Progenitor cell of endocrine pancreas (in vitro differentiated cells): ENCODE data around the gene LPCAT1. TPM values are rescaled to one million over a fixed set of nuclear protein-coding genes. Genes with fewer than 3 reads are reported as not detected.

Source experiments
- DNase-seq: peaks from one replicate; pipeline ENCODE4 v3.0.0; 2021; ENCODE audit warnings: low spot score; ENCODE audit not compliant: unreplicated experiment
- H3K27ac Mint-ChIP-seq: 2 replicates; pipeline ENCODE4 v1.8.0; 2021; ENCODE audit warnings: mild to moderate bottlenecking, moderate library complexity, mixed read lengths
- H3K27me3 Mint-ChIP-seq: 2 replicates; pipeline ENCODE4 v1.8.0; 2021; ENCODE audit warnings: mixed read lengths
- H3K36me3 Mint-ChIP-seq: 2 replicates; pipeline ENCODE4 v1.8.0; 2022; ENCODE audit warnings: mixed read lengths; ENCODE audit not compliant: insufficient read depth
- H3K4me1 Mint-ChIP-seq: 2 replicates; pipeline ENCODE4 v1.8.0; 2021; ENCODE audit warnings: low read depth, mixed read lengths
- H3K4me3 Mint-ChIP-seq: 2 replicates; pipeline ENCODE4 v1.8.0; 2021; ENCODE audit warnings: low read depth, mild to moderate bottlenecking, moderate library complexity, mixed read lengths
- H3K9me3 Mint-ChIP-seq: 2 replicates; pipeline ENCODE4 v1.8.0; 2021; ENCODE audit warnings: low read depth, mixed read lengths
- total RNA-seq: library from RNA; stranded (reverse); gene quantifications from 2 replicates; pipeline ENCODE4 v1.2.1, GENCODE V29; 2021
- TF ChIP-seq, protein P1 (sequence below): fragments of 200-600 bp; sonication (generic); IDR thresholded peaks from one replicate; pipeline ENCODE4 v1.5.0; 2021; ENCODE audit warnings: antibody characterized with exemption, mild to moderate bottlenecking; ENCODE audit not compliant: unreplicated experiment

The LPCAT1 gene
- total RNA-seq, 1 donor from 2014 or later: 73.3 TPM

DNA sequence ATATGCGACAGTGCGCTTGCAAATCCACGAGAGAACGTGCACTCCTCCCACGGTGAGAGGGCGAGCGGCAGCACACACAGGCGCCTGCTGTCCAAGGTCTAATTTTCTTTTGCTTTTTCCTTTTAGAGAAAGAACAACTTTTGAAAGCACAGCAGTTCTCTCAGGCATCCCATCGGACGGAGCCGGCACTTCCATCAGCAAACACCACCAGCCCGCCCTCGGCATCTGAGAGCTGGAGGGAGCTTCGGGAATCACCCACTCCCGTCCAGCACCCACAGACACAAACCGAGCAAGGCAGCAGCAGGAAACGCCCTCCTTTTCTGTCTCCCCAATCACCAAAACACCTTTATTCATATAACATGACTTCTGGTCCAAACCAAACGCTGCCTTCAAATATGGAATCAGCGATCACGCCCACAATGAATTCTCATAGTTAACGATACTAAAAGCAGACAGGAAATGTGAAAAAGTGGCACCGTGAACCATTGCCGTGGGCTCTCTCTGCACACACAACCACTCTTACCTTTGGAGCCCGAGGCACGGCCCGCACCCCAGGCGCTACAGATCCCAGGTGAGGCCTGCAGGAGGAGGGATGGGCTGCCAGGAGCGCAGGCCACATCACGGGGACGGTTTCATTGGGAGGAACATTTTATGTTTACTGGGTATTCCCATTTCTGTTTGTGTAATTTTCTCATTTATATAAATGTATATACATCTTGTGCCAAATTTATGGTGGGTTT lies 14.2 kb downstream of the LPCAT1 start:
- no peaks in the 10 kb centered on the region for H3K27me3 Mint-ChIP-seq
- H3K9me3 Mint-ChIP-seq: no peaks in the 10 kb centered on the region
- H3K4me3 Mint-ChIP-seq: no peak overlapping the region
- no peak for DNase-seq
- TF ChIP-seq, protein P1, sequence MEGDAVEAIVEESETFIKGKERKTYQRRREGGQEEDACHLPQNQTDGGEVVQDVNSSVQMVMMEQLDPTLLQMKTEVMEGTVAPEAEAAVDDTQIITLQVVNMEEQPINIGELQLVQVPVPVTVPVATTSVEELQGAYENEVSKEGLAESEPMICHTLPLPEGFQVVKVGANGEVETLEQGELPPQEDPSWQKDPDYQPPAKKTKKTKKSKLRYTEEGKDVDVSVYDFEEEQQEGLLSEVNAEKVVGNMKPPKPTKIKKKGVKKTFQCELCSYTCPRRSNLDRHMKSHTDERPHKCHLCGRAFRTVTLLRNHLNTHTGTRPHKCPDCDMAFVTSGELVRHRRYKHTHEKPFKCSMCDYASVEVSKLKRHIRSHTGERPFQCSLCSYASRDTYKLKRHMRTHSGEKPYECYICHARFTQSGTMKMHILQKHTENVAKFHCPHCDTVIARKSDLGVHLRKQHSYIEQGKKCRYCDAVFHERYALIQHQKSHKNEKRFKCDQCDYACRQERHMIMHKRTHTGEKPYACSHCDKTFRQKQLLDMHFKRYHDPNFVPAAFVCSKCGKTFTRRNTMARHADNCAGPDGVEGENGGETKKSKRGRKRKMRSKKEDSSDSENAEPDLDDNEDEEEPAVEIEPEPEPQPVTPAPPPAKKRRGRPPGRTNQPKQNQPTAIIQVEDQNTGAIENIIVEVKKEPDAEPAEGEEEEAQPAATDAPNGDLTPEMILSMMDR: no peak
- H3K4me1 Mint-ChIP-seq: peaks cover 2% of the 10 kb centered on the region
- no peak overlapping the region for H3K27ac Mint-ChIP-seq
- peaks cover 5% of the 10 kb centered on the region for H3K36me3 Mint-ChIP-seq

DNA sequence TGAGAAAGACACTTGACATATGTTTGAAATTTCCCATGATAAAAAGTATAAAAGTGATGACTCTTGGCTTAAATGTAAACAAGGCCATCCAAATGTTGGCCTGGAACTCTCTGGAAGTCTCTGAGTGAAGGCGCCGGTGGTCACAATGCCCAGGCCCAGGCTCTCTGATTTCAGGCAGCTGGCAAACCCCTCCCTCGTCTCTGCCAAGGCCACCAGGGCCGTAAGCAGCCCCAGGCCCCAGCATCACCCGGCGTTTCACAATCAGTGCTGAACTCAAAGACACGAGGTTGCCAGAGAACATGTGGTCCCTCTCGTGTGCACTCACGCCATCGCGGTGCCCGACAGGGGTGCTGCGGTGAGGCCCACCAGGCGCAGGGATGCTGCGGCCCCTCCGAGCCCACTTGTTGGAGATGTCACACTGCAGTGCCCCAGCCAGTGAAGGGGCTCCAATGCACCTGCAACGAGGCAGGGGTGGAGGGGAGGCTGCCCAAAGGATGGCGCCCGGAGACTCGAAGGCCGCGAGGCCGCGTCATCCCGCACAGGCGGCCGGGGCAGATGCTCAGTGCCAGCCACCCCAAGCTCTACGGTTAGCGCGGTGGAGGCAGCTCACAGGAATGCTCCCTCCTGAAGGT lies 15.0 kb downstream of the LPCAT1 start:
- Mint-ChIP-seq H3K36me3 (peaks cover 5% of the 10 kb centered on the region), H3K27me3 (no peaks in the 10 kb centered on the region), H3K9me3 (no peaks in the 10 kb centered on the region), H3K4me1 (no peaks in the 10 kb centered on the region), H3K27ac (no peak overlapping the region), H3K4me3 (no peak overlapping the region)
- TF ChIP-seq, protein P1: no peak
- no peak for DNase-seq

DNA sequence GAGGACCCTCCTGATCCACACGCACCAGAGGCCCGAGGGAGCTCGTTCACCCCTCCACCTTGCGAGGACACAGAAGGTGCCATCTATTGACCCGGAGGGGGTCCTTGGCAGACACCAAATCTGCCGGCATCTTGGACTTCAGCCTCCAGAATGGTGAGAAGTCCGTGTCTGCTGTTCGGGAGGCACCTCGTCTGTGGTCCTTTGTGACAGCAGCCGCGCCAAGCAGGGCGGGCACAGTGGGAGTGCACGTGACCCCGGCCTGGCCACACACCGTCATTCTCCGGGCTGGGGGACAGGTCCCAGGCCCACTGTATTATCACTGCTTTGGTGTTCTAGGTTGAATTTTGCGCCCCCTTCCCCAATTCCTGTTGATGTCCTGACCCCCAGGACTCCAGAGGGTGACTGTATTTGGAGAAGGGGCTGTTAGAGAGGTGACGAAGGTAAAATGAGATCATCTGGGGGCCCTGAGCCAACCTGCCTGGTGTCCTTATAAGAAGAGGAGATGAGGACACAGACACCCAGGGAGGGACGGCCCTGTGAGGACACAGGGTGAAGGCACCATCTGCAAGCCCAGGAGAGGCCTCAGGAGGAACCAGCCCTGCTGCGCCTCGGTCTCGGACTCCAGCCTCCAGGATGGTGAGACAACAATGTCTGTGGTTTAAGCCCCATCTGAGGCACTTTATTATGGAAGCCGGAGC lies 15.7 kb downstream of the LPCAT1 start:
- Mint-ChIP-seq H3K9me3 (no peaks in the 10 kb centered on the region), H3K27ac (no peak overlapping the region), H3K36me3 (peaks cover 5% of the 10 kb centered on the region), H3K4me1 (no peaks in the 10 kb centered on the region), H3K27me3 (no peaks in the 10 kb centered on the region), H3K4me3 (no peak overlapping the region)
- TF ChIP-seq, protein P1: no peak
- no peak for DNase-seq

DNA sequence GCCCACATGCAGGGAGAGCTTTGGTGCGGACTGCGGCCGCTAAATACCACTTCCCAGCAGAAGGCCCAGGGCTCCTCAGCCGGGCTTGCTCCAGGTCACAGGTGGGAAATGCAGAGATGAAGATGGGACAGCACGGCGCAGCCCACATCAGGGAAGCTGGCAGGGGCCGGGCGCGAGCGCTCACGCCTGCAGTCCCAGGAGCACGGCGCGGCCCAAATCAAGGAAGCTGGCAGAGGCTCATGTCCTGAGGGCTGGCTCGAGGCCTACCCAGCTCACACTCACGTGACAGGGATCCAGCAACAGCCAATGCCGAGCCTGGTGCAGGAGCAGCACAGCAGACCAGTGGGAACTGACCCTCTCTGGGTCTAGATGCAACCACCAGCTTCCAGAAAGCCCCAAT lies 16.3 kb downstream of the LPCAT1 start:
- H3K4me3 Mint-ChIP-seq: no peak overlapping the region
- TF ChIP-seq, protein P1: no peak
- no peaks in the 10 kb centered on the region for H3K27me3 Mint-ChIP-seq
- DNase-seq: no peak
- no peaks in the 10 kb centered on the region for H3K4me1 Mint-ChIP-seq
- no peaks in the 10 kb centered on the region for H3K9me3 Mint-ChIP-seq
- H3K36me3 Mint-ChIP-seq: peaks cover 4% of the 10 kb centered on the region
- no peak overlapping the region for H3K27ac Mint-ChIP-seq

DNA sequence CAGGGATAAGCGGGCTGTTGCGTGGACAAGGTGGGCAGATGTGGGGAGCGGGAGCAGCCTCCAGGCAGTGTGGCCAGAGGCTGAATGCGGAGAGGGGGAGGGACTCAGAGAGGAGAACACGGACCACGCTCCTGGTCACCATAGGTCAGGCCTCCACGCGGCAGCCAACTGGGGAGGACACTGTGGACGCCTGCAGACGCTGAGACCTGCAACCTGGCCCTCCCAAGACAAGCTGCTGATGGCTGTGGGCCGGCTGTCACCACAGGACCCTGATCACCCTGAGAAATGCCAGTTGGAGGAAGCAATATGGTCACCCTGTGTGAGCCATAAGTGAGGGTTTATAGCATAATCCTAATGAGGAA lies 16.8 kb downstream of the LPCAT1 start:
- DNase-seq: no peak
- Mint-ChIP-seq H3K9me3 (no peaks in the 10 kb centered on the region), H3K36me3 (peaks cover 4% of the 10 kb centered on the region), H3K4me3 (no peak overlapping the region), H3K4me1 (no peaks in the 10 kb centered on the region), H3K27ac (peak overlapping the region; percentile 56), H3K27me3 (no peaks in the 10 kb centered on the region)
- TF ChIP-seq, protein P1: no peak
